HG03045 (cell line): Measurements from ENCODE around the gene H2AZ1.

Experiments used
- ATAC-seq: cut with Tn5 transposase; IDR thresholded peaks from one replicate; pipeline ENCODE4 v1.9.1; 2021; ENCODE audit warnings: mild to moderate bottlenecking, moderate library complexity; ENCODE audit not compliant: unreplicated experiment

H2AZ1 gene

GRCh38 chr4:99946356-99947189, 3.5 kb downstream of the H2AZ1 start, which contains the start of gene DNAJB14:
Gene DNAJB14 (minus strand): TSS chr4:99946618. CDS start chr4:99946571, 47 bp downstream.
- ATAC-seq = peak; percentile 46

GRCh38 chr4:99945718-99946355, 4.2 kb downstream of the H2AZ1 start:
- peak; percentile 2 for ATAC-seq

DNA sequence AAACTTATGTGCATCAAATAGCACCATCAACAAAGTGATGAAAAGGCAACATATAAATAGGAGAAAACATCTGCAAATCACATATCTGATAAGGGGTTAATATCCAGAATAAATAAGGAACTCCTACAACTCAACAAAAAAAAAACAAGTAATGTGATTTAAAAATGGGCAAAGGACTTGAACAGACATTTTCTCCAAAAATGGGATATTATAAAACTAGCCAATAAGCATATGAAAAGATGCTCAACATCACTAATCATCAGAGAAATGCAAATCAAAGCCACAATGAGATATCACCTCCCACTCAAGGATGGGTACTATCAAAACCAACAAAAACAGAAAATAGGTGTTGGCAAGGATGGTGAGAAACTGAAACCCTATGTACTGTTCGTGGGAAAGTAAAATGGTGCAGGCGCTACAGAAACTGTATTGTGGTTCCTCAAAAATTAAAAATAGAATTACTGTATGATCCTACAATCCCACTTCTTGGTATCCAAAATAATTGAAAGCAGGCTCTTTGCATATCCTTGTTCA, 6.1 kb downstream of the H2AZ1 start:
- no peak for ATAC-seq

GRCh38 chr4:99938243-99938753, 11.8 kb downstream of the H2AZ1 start:
- ATAC-seq = no peak

GRCh38 chr4:99934891-99935290, 15.2 kb downstream of the H2AZ1 start:
- ATAC-seq = no peak

DNA sequence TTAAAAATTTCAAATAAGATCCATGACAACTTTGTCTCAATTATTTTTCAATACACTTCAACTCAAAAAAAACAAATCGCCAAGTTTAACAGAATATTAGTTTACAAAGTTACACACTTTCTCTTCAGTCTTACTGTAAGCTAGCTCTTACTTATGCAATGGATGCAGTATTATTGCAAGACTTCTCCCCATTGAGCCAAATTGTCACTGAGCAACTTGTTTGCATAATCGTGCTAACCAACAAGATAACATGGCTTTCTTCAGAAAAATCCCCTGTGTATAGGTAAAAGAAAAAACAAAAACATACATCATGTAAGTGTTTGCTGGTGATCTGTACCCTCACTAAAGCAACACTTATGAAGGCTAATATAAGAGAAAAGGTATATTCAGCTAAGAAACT, 22.5 kb downstream of the H2AZ1 start:
- no peak for ATAC-seq

DNA sequence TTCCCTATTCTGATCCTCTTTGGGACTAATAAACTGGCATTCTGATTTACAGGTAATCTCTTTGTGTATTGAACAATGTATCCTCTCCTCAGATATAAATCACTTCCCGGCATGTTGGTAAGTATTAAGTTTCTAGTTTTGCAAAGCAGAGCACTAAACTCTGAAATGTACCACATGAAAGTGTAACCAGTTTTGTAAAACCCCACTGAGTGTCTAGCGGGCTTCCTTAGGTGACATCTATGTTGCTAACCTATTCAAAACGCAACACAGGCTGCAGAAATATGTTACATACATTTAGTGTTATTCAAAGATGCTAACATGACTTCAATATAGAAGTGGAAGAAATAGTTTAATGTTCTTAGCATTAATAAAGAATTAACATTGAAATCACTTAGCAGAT, 28.9 kb downstream of the H2AZ1 start:
- no peak for ATAC-seq

GRCh38 chr4:99918656-99919055, 31.4 kb downstream of the H2AZ1 start:
- ATAC-seq = no peak

- ATAC-seq = no peak
These were observed 32.5 kb downstream of the H2AZ1 start for GRCh38 chr4:99917575-99917974.

DNA sequence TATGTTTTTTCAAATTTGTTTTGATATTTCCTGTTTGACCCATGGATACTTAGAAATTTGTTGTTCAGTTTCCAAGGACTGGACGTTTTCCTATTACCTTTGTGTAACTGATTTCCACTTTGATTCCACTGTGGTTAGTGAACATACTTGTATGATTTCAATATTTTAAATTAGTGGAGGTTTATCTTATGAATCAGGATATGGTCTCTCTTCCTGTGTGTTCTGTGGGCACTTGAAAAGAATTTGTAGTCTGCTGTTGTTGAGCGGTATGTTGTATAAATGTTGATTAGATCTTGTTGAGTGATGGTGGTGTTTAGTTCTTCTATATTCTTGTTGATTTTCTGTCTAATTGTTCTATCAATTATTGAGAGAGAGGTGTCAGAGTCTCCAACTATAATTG, 34.6 kb downstream of the H2AZ1 start:
- no peak for ATAC-seq
